A549 (cell line): ENCODE measurements around the gene IQCE.

Experiments
- CTCF ChIP-seq: fragments of >200 bp; sonication (Bioruptor Twin); formaldehyde crosslinking; IDR thresholded peaks from 3 replicates; pipeline ENCODE4 v1.5.1; 2016
- FOXS1 ChIP-seq: fragments of 250-450 bp; sonication (Bioruptor Pico); IDR thresholded peaks from 2 replicates; pipeline ENCODE4 v1.5.0; 2020; ENCODE audit warnings: mild to moderate bottlenecking, moderate library complexity
- POLR2A ChIP-seq: IDR thresholded peaks from 2 replicates; pipeline ENCODE4 v1.6.1; 2012; ENCODE audit warnings: mild to moderate bottlenecking, low read length

- TF ChIP-seq CTCF = no peak
- no peak for TF ChIP-seq POLR2A
- TF ChIP-seq FOXS1 (CRISPR knock-in tag) = no peak
These were observed 76.4 kb downstream of the IQCE start for GRCh38 chr7:2635148-2635668.
